Activated CD8-positive, alpha-beta memory T cell treated with anti-CD3 and anti-CD28 coated beads, Interleukin-2, amount 50 U/mL, for 1 hour (primary cell): ENCODE measurements around the gene ACTL8.

ENCODE experiments used
- DNase-seq: peaks from one replicate; pipeline ENCODE4 v3.0.0-alpha.2; 2020; ENCODE audit errors: extremely low read depth

ACTL8 gene

DNA sequence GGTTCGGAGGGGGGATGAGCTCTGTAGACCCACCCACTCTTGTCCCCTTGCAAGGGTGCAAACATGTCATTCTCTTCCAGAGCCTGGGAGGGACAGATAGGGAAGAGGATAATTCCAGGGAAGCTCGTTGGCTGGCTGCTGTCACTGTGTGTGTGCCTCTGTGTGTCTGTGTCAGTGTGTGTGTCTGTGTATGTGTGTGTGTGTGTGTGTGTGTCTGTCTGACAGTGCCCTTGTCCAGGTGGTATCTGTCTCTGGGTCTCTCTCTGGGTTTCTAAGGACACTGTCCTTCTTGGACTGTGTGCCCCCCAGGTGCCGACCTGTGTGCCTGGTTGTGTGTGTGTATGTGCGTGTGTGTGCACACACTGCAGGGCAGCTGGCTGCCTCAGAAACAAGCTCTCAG lies 90.5 kb downstream of the ACTL8 start:
- DNase-seq: no peak

DNA sequence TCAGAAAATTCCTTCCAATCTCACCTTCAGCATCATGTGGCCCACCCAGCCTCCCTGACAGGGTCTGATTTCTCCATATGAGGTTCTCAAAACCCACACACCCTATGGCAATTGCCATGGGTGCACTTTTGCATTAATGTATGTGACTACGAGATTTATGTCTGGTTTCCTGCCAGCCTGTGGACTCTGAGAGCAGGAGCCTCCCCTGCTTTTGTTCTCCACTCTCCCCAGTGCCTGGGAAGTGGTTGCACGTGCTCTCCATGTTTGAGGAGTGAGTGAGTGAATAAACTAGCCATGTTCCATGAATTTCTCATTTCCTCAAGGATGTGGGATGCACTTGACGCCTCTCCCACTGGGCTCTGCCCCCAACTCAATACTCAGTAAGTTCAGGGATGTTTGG lies 91.2 kb downstream of the ACTL8 start:
- DNase-seq: no peak

- no peak for DNase-seq
These were observed 92.0 kb downstream of the ACTL8 start for GRCh38 chr1:17847111-17847510.

DNA sequence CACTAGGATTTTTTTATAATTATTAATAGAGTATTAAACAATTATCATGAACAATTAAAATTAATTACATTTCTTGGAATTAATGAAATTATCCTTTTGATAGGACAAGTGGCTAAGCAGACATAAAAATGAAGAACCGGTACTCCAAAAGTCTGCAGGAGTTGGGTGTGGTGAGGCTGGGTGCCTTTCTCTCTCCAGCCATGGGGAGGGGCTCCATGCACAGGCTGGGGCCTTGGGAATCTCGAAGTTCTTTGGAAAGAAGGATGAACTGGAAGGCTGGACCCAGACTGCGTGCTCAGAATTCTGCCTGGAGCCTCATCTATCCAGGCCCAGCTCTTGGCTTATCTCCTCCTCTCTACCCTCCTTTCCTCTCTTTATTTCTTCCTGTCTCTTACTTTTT lies 94.1 kb downstream of the ACTL8 start:
- DNase-seq: no peak

- no peak for DNase-seq
These were observed 95.9 kb downstream of the ACTL8 start for GRCh38 chr1:17851056-17851455.

DNA sequence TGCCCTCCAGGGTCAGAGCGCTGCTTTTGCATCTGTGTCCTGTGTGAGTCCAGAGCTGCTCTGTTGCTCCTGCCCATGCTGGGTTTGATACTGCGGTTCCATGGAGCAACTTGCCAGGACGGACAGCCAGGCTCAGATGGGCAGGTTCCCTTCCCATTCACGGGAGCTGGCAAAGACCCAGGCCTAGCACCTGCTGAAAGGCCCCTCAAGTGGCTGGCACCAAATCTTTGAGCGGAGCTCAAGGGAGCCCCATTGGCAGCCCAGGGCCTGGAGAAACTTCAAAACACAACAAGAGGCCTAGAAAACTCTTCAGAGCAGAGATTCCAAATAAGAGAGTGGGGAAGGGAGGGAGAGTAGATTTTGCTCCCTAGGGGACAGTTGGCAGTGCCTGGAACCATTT lies 97.2 kb downstream of the ACTL8 start:
- DNase-seq: no peak

GRCh38 chr1:17853241-17853935 lies 98.3 kb downstream of the ACTL8 start:
- DNase-seq: no peak

GRCh38 chr1:17856496-17857108 lies 101.5 kb downstream of the ACTL8 start:
- no peak for DNase-seq

GRCh38 chr1:17857109-17857499 lies 102.0 kb downstream of the ACTL8 start:
- no peak for DNase-seq

- DNase-seq: no peak
These were observed 102.9 kb downstream of the ACTL8 start for GRCh38 chr1:17857996-17858395.

GRCh38 chr1:17860812-17861211 lies 105.7 kb downstream of the ACTL8 start:
- no peak for DNase-seq

DNA sequence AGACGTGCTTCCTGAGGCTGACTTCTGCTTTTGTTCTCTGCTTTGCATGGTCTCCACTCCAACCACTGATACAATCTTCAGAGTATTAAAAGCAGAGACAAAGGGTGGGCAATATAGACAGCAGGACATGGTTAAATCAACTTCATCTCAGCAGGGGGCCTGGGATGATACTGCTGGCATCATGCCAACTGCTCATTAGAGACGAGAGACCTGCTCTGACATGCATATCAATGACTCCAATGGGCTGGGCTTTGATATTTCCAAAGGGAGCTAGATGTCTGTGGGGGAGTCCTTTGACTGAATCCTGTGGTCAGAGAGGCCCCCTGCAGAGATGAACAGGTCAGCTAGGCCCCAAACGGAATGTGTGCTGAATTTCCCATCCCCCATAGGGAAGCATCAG lies 106.6 kb downstream of the ACTL8 start:
- DNase-seq: no peak

GRCh38 chr1:17862121-17862520 lies 107.0 kb downstream of the ACTL8 start:
- no peak for DNase-seq

- DNase-seq: no peak
These were observed 111.0 kb downstream of the ACTL8 start for GRCh38 chr1:17865912-17866739.

GRCh38 chr1:17866740-17867029 lies 111.6 kb downstream of the ACTL8 start:
- no peak for DNase-seq

- DNase-seq: no peak
These were observed 112.3 kb downstream of the ACTL8 start for GRCh38 chr1:17867470-17867869.

DNA sequence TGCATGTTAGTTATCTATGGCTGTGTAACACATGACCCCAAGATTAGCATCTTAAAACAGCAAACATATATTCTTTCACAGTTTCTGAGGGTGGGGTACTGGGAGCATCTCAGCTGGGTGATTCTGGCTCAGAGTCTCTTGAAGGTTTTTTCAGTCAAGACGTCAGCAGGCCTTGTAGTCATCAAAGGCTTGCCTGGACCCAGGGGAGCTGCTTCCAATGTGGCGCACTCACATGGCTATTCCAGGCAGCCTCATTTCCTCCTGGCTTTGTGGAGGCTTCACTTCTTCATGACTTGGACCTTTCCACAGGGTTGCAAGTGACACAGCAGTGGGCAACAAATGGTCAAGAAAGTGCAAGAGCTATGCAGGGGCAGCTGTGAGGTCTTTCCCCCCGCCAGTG lies 114.7 kb downstream of the ACTL8 start:
- DNase-seq: no peak

DNA sequence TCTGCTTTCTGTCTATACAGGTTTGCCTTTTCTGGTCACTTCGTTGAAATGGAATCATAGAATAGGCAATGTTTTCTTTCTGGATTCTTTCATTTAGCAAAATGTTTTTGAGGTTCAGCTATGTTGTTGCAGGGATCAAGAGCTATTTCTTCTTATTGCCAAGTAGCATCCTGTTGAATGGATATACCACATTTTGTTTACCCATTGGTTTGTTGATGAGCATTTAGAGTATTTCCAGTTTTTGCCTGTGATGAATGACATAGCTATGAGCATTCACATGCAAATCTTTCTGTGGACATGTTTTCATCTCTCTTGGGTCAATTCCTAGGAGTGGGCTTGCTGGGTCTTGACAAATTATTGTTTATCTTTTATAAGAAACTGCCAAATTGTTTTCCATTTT lies 115.5 kb downstream of the ACTL8 start:
- no peak for DNase-seq

DNA sequence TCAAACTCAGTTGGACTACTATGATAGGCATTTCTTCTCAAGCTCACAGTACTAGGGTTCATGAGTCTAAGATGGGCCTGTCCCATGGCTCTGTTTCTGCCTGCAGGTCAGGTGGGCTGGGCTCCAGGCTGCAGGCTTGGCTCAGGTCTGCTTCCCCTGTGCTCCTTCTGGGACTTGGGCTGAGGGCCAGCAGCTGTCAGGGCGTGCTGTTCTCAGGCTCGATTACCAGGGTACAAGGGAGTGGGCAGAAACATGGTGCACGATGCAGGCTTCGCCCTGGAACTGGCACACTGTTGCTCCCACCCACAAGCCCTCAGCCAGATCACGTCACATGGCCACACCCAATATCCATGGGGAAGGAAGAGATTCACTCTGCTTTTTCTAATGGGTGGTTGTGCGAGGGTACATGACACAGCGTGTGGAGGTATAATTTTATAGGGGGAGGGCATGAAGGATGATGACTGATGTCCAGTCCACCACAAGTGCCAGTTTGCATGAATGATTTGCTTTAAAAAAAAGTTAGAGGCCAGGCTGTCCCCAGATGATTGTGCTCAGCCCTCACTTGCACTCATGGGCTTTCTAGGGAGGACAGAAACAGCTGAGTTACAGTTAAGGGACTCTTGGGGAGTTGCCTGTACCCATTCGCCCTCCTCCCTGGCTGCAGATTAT lies 118.0 kb downstream of the ACTL8 start:
- DNase-seq: no peak

GRCh38 chr1:17874231-17874630 lies 119.1 kb downstream of the ACTL8 start:
- DNase-seq: no peak

- no peak for DNase-seq
These were observed 119.6 kb downstream of the ACTL8 start for GRCh38 chr1:17874710-17875109.

- DNase-seq: no peak
These were observed 120.2 kb downstream of the ACTL8 start for GRCh38 chr1:17875171-17875881.
